ENCODE results near the gene SPATA4.

SPATA4 gene

DNA sequence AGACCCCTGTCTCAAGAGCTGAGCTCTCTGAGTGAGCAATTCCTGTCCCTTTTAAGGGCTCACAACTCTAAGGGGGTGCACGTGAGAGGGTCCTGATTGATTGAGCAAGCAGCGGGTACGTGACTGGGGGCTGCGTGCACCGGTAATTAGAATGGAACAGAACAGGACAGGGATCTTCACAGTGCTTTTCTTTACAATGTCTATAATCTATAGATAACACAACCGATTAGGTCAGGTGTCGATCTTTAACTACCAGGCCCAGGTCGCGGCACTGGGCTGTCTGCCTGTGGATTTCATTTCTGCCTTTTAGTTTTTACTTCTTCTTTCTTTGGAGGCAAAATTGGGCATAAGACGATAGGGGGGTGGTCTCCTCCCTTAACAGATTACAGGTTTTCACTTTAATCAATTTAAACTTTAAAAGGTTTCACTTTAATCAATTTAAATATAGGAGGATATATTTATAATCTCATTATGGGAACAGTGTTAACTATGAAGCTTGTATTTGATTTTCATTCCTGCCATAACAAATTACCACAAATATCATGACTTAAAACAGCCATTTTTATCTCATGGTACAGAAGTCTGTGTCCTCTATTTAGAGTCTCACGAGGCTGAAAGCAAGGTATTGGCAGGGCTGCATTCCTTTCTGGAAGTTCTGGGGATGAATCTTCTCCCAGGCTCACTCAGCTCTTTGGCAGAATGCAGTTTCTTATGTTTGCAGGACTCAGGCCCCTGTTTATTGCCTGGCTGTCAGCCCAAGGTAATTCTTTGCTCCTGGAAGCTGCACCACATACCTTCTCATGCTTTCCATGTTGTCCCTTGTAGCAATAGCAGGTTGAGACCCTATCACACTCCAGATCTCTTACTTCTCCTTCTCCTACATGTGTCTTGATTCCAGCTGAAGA, 5.2 kb downstream of the SPATA4 start:
- no peak for DNase-seq

DNA sequence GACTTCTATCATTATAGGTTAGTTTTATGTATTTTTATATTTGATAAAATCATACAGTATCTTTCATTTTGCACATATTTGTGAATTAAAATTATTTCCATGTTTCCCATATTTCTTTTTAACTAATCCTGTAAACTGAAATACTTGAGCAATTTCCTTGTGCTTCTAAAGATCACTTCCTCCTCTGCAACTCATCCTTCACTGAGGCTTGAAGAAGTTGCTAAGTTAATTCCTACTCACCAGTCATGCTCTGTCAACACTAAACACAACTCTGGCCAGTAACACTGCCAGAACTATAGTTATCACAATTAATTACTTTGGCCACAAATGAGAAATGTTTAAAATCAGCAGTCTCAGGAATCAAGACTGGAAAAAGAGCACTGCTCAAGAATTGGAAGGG, 6.7 kb downstream of the SPATA4 start:
- no peak for DNase-seq

DNA sequence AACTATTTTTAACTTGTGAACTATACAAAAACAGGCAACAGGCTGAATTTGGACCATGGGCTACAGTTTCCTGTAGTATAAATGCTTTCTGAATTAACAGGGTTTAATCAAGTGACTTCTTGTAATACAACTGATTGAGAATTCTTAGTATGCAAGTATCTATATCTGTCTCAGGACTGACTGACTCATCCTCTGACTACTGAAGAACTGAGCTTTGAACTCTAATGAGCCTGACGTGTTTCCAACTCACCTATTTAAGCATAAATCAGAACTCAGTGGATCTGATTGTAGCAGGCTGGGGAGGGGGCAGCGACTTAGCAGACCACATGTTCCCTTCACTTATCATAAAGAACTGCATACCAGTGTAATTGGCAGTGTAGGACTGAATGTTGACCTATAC, 7.8 kb downstream of the SPATA4 start:
- no peak for DNase-seq

DNA sequence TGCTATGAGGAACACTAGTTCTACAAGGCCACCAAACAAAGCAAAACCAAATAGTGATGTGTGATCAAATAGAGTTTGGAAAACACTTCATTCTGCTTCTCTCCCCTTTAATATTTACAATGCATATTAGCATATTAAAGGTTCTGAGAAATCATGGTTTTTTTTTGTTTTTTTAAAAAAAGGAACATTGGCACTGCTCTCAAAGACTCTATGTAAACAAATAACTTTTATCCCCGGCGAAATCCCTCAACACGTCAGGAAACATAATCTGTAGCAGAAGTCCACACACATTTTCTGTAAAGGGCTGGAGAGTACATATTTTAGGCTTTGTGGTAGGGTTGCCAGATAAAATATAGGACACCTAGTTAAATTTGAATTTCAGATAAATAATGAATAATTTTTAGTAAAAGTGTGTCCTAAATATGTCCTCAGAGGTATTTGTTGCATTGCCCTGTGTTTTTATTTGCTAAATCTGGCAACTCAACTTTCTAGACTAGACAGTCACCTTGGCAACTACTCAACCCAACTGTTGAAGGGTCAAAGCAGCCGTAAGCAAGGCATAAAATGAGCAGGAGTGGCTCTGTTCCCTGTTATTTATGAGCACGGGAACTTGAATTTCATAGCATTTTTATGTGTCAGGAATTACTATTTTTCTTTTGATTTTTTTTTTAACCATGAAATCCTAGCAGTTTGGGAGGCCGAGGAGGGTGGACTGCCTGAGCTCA, 8.6 kb downstream of the SPATA4 start:
- no peak for DNase-seq

DNA sequence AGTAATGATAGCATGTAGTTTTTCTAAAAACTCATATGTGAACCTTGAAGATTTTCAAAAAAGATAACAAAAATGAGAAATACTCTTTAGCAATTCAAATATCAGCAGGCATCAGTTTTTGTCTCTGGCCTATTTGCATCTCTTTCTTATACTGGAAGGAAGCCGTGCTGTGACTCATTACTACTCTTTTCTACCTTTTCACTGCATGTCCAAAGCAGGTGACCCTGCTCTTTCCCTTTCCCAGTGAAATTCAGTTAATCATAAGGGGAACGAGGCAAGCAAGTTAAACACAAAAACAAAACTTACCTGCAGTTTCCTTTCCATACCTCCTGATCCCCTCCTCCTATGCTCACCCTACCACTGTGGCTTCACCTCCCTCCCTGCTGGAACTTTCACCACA, 9.3 kb downstream of the SPATA4 start:
- DNase-seq, result no peak

DNA sequence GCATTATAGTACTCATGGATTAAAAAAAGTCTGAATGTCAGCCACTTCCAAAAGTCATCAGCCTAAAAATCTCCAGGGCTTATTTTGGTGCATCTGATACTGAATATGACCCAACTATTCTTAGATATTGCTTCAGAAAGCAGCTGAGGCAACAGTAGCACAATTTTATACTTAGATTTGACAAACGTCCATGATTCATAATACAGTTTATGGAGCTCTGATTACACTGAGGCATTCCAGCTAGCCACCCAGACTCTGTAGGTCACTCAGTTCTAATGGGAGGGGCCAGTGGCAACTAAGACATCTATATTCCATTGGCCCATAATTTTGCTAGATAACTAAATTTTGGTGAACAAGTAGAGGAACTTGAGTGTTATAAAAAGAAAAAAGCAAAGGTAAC, 10.3 kb downstream of the SPATA4 start:
- DNase-seq, result no peak

DNA sequence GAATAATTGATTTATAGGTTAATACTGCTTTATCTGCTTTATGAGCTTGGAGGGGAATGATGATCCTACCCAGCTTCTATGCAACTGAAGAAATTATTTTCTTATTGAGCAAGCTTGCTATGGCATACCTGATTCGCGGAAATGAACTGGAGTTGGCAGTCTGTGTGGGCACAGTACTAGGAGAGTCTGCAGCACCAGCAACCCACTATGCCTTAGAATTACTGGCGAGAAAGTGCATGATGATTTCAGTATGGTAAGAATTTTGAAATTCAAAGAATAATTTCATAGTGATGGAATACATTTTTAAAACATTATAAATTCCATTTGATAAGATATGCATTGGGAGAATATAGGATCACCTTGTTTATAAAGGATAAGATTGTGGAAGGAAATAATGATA, 32.3 kb downstream of the SPATA4 start:
- DNase-seq, result no peak

DNA sequence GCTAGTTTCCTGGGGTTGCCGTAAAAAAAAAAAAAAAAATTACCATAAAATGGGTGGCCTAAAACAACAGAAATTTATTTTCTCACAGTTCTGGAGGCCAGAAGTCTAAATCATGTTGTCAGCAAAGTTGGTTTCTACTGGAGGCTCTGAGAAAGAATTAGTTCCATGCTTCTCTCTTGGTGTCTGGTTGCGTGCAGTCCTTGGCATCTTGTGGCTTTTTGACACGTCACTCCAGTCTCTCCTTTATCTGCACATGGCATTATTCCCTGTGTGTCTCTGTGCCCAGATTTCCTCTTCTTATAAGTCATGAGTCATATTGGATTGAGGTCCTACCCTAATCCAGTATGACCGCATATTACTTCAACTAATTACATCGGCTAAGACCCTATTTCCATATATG, 38.7 kb downstream of the SPATA4 start:
- no peak for DNase-seq

DNA sequence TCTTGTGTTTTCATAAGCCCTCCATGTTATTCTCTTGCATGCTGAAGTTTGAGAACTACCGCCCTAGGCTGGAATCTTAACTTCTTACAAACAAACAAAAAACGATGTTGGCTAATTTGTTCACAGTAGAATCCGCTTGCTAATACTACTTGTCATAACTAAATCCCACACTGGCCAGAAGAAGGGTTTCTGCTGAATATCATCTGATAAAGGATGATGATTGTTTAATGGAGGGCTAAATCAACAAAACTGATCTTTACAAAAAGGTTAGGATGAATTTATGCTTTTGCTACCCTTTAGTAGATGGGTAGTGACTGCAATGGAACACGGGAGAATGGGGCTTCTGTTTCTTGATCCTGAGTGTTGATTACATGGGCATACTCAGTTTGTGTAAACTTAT, 42.3 kb downstream of the SPATA4 start:
- no peak for DNase-seq

DNA sequence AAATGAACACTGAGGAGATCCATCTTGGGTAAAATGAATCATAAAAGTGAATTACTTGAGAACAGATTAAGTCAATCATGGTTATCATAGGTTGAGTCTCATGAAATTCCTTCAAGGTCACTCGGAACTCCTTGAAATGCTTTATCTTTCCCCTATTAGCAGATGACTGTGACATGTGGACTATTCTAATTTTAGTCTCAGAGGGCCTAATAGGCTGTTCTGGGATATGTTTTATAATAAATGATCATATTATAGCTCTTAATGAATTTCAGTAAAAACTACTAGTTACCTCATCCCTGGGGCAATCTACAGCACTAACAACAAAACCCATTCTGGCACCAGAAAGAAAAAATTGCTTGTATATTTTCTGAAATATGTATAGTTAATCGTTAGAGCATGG, 44.7 kb downstream of the SPATA4 start:
- DNase-seq, result no peak

DNA sequence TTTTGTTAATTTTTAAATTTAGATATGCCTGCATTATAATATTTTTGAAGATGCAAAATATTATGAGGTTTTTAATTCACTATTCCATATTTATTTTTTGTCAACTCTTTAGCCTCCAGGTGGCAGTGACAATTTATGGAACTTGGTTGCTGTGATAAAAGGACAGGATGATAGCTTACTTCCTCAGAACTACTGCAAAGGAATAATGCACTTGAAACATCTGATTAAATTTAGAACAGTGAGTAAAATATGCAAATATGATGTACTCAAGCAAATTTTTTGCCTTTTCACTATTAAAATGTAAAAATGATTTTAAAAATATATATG, 45.1 kb downstream of the SPATA4 start:
- peak; percentile 61 for DNase-seq

DNA sequence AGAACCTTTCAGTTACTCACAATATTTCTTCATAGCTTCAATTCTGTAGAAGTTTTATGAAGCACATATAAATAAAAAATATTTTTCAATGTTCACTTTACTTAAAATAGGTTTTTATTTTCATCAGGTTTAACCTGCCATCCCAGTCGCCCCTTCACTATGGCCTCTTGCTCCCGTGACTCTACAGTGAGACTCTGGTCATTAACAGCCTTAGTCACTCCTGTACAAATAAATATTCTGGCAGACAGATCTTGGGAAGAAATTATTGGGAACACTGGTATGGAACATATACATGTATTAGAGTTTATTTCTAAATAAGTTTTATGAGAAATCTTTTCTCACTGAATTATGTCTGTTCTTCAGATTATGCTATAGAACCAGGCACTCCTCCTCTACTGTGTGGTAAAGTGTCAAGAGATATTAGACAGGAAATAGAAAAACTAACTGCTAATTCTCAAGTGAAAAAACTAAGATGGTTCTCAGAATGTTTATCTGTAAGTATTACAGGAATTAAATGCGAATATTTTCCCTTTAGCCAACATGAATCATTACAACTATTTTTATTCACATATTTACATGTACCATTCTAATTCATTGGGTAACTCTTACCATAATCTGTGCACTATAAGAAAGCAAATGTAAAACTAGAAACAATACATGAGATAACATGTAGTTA, 45.6 kb downstream of the SPATA4 start:
- no peak for DNase-seq

DNA sequence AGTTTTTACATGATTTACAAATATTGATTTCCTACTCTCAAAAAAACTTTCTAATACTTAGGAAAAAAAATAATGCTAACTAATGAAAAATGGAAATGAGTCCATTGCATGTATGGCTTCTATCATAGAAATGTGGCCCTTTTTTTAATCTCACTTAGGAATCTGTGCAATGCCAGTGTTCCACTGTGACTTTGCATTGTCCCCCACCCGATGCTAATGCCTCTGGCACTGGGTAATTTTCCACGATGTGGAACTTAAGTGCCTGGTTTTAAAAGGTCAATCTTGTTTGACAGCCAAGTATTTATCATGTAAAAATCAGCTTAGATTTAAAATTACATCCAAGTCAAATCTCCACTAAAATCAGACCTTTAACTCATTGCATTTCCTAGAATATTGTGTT, 53.1 kb downstream of the SPATA4 start:
- DNase-seq, result no peak

DNA sequence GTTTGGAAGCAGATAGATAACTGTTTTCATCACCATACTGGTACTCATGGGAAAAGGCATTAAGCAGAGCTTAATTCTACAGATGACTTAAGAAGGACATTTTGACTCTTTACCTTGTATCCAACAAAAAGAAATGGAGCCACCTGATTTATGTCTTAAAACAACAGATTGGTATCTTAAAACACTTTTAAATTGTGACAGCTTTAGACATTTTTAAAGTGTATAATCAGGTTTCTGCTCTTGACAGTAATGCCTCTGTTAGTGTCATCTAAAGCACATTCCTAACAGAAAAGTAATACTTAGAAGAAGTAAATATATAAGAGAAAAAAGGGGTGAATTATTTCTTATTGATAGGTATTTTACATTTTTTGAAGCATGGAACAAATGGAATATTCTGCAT, 55.9 kb downstream of the SPATA4 start:
- no peak for DNase-seq

DNA sequence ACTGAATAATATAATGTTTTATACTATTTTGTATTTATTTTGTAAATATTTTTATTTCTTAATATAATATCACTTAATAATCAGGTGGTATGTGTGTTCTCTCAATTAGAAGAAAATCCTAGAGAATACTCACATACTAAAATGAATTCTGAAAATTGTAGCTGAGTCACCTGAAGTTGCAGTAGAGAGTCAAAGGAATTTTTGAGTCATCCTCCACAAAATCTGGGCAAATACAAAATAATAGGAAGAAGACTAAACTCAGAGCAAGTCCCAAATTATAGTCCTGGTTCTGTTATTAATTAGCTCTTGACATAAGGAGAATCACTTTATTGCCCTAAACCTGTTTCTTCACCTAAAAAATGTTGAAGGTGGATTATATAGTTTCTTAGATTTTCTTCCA, 57.8 kb downstream of the SPATA4 start:
- DNase-seq, result no peak

DNA sequence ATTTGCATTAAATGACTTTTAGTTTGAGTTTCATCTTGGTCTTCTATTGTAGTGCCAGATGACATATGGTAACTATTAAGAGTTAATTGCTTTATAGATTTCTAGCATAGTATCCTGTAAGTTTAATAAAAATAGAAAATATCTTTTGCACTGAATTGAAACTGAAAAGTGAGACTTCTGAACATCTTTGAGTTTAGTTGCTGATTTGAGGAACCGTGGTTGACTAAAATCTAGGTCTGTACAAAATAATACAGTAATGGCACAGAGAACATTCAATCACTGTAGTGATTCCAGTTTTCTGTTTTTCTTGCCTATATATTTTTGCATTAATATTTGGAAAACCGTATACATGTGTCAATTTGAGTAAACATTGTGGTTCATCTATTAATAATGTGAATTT, 60.7 kb downstream of the SPATA4 start:
- DNase-seq, result no peak
